Stimulated activated CD4-positive, alpha-beta T cell treated with anti-CD3 and anti-CD28 coated beads, Interleukin-12 subunit alpha, Interleukin-12 subunit beta, amount 100 ng/mL, for 24 hours (primary cell): ENCODE data around the gene SMC4.
"Not testable (repeated sequence)": the region's sequence is repeated elsewhere in the genome, so short reads cannot be mapped to it uniquely, and the experiment has no call there.

Source experiments
- DNase-seq, 2 experiments: peaks; one replicate each; pipeline ENCODE4 v3.0.0-alpha.2; 2020; ENCODE audit warnings: low read depth in 2 of 2

Gene SMC4

DNA sequence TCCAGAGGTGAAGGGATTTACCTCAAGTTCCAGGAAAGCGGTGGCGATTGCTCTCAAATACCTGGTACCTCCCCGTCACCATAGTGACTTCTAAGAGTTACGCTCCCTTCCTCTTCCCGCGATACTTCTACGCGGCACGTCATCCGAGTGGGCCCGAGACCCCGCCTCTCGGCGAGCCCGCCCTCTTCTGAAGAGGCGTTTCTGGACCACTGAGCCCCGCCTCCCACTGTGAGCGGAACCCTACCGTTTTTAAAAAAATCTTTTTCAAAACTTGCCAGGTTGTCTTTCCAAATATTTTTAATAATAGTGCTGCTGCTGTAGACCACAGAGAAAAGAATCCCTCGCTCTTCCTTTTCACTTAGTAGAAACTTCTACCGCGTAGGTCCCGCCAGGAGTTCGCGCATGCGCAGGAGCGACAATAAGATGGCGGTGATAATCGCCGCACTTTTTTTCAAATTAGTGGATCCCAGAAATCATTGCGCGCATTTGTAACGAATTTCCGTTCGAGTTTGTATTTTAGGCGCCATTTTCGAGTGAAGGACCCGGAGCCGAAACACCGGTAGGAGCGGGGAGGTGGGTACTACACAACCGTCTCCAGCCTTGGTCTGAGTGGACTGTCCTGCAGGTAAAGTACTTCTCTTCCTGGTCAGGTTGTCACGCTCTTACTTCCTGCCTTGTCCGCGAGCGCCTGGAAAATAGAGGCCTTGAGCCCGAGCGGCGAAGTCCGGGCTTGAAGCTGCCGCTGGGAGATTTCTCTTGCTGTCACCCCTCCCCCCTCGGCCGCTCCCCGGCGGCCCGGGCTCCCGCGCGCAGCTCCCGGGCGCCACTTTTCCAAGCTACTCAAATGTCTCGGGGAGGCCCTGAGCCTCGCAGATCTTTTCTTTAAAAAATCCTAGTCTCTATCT is at the start of gene SMC4, which contains the start of gene IFT80:
TSS of gene SMC4 (plus strand) at position 526 of the 905 bp plus-strand sequence. CDS start 1,177 bp downstream, outside the sequence.
TSS of gene IFT80 (minus strand) at position 101 of the 905 bp plus-strand sequence. CDS start 14,625 bp downstream, outside the sequence.
- peak; percentile 91 to 93 for DNase-seq

- no peak for DNase-seq
These were observed 43.6 kb upstream of the SMC4 start for GRCh38 chr3:160355826-160356225.

DNA sequence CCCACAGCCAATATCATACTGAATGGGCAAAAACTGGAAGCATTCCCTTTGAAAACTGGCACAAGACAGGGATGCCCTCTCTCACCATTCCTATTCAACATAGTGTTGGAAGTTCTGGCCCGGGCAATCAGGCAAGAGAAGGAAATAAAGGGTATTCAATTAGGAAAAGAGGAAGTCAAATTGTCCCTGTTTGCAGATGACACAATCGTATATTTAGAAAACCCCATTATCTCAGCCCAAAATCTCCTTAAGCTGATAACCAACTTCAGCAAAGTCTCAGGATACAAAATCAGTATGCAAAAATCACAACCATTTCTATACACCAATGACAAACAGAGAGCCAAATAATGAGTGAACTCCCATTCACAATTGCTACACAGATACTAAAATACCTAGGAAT is 36.6 kb upstream of the SMC4 start:
- not testable (repeated sequence) for DNase-seq

DNA sequence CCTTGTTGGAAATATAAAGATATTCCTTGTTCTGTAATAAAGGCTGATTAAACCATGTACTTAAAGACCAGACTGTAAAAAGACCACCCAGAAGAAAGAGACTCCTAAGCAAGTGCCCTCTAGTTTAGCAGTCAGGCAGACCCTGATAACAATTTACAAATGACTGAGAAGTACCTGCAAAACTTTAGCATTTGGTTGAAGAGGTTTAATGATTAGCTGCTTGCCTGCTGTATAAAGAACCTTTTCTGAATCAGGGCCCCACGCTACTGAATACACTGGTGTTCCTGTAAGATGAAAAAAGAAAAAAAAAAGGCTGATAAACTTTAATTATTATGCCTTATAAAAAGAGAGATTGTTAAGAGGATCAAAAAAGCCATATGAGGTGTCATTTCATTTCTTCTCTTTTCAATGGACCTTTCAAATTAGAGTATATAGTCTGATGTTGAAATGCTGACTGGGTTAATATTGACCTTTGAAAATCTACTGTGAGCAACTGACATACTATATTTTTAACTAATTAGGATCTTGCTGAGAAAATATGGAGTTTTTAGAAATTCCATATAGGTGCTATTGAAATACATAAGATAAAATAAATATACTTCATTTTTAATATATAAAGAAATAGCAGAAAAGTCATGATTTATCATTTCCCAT is 33.5 kb upstream of the SMC4 start:
- DNase-seq, result no peak

GRCh38 chr3:160368804-160369203 is 30.6 kb upstream of the SMC4 start:
- no peak for DNase-seq

- no peak for DNase-seq
These were observed 29.7 kb upstream of the SMC4 start for GRCh38 chr3:160369784-160370183.

DNA sequence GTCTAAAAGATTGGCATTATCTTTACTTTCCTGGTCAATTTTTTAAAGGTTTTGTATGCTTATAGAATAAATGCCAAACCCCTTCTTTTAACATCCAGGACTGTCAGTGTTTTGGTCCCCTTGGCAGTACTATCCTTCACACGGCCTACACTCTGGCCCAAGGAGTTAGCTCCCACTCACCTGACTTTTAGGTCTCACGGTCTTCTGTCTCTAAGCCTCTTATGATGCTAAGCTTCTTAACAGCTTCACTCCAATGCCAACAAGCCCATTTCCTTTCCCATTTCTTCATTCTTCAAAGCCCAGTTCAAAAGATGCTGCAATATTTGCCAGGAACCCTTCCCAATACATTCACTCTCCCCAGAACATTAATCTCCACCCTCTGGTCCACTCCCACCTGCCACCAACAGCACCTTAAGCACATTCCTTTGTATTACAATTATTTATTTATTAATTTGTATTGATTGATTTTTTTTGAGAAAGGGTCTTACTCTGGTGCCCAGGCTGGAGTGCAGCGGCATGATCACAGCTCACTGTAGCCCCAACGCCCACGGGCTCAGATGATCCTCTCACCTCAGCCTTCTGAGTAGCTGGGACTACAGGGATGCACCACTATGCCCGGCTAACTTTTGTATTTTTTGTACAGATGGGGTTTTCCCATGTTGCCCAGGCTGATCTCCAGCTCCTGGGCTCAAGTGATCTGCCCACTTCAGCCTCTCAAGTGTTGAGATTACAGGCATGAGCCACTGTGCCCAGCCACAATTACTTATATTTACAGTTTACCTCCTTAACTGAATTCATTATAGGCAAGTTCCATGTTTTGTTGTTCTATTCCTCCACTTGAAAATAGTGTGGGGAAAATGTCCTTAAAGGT is 28.2 kb upstream of the SMC4 start:
- DNase-seq, result no peak

- DNase-seq, result no peak
These were observed 26.7 kb upstream of the SMC4 start for GRCh38 chr3:160372780-160373179.

DNA sequence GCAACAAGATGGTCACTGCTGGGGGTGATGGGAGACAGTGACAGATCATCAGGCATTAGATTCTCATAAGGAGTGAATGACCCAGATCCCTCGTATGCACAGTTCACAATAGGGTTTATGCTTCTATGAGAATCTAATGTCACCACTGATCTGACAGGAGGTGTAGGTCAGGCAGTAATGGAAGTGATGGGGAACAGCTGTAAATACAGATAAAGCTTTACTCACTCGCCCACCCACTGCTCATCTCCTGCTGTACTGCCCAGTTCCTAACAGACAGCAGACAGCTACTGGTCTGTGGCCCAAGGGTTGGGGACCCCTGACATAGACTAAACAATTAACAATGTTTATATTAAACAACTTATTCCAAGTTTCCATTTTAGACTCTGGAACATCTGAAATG is 25.8 kb upstream of the SMC4 start:
- no peak for DNase-seq

- DNase-seq, result no peak
These were observed 25.0 kb upstream of the SMC4 start for GRCh38 chr3:160374472-160374871.

DNA sequence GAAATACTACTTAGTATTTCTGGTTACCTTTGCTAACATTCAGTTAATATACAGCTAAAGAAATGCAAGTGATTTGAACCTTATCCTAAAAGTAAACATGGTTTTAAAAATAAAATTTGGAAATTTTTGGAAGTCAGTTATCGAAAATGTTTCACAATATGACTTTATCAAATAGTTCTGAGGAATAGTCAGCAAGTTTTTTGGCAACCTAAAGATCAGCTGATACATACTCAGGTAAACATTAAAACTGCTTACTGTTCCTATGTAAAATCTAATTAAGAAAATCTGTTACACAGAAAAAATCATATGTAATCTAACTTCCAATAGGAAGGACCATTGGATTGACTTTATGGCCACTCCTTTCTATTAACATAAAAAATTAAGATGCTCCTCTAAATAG is 24.5 kb upstream of the SMC4 start:
- DNase-seq, result no peak

DNA sequence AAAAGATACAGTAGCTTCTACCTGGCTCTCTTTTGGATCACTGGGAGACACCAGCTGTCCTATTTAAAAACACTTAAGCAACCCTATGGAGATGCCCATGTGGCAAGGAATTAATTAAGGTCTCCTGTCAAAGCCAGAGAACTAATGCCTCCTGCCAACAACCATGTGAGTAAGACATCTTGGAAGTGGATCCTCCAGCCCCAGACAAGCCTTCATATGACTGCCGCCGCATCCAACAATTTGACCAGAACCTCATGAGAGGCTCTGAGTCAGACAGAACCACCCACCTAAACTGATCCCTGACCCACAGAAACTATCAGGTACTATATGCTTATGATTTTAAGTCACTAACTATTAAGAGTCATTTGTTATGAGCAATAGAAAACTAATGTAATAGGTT is 22.8 kb upstream of the SMC4 start:
- DNase-seq, result no peak

DNA sequence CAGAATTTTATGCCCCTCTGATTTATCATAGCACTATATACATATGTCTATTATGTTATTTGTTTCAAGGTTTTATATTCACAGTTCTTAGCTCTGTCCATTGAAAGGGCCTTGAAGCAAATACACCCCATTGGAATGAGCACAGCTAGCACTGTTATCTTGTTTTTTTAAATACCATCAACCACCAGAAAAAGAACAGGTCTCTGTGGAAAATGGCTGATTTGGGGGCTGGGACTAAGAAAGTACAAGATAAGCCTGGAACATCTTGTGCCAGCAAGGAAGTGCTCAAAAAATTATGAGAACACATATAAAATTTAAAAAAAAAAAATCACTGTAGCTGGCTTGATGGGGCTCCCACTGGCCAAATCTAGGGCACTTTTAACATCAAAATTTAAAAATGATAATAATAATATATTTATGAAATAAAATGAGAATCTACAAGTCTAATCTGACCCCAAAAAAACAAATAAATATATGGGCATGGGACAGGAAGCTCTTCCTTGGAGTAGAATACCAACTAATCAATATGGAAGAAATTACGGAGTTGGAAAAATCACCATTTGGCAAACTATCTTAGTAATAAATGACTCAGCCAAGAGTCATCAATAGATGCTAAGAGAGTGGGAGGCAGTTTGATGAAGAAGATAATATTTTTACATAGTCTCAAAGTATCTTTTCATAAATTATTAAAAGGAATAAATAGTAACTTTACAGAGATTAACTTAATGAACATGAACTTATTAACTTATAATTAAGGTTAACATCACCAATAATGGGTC is 20.9 kb upstream of the SMC4 start:
- no peak for DNase-seq

DNA sequence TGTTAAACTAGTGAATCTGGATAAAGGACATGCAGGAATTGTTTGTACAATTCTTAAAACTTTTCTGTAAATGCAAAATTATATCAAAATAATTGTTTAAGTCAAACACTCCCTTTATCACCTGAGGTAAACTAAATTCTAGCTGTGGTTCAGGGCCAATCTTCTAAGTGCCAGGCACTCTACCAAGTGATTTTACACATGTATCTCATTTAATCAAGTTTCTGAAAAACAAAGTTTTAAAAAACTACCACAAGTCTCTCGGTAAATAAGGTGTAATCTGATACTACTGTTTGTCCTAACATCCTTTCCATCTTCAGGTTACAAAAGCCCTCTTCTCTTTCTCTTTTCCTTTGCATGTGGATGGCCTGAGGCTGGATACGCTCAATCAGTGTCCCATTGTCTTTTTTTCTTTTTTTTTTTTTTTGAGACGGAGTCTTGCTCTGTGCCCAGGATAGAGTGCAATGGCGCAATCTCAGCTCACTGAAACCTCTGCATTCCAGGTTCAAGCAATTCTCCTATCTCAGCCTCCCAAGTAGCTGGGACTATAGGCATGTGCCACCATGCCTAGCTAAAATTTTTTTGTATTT is 19.7 kb upstream of the SMC4 start:
- DNase-seq, result no peak

- no peak for DNase-seq
These were observed 18.0 kb upstream of the SMC4 start for GRCh38 chr3:160381470-160381869.

GRCh38 chr3:160384639-160385318 is 14.7 kb upstream of the SMC4 start:
- DNase-seq, result no peak

- no peak for DNase-seq
These were observed 8.8 kb upstream of the SMC4 start for GRCh38 chr3:160390565-160391138.

DNA sequence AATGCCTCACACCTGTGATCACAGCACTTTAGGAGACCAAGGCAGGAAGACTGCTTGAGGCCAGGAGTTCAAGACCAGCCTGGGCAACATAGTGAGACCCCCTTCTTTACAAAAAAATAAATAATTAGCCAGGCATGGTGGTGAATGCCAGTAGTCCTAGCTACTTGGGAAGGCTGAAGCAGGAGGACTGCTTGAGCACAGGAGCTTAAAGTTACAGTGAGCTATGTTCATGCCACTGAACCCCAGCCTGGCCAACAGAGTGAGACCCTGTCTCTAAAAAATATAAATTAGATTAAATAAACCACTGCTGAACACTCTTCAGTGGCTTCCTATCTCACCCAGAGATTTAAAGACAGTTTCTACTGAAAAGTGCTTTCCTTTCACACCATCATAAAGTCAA is 6.7 kb upstream of the SMC4 start:
- DNase-seq, result no peak

DNA sequence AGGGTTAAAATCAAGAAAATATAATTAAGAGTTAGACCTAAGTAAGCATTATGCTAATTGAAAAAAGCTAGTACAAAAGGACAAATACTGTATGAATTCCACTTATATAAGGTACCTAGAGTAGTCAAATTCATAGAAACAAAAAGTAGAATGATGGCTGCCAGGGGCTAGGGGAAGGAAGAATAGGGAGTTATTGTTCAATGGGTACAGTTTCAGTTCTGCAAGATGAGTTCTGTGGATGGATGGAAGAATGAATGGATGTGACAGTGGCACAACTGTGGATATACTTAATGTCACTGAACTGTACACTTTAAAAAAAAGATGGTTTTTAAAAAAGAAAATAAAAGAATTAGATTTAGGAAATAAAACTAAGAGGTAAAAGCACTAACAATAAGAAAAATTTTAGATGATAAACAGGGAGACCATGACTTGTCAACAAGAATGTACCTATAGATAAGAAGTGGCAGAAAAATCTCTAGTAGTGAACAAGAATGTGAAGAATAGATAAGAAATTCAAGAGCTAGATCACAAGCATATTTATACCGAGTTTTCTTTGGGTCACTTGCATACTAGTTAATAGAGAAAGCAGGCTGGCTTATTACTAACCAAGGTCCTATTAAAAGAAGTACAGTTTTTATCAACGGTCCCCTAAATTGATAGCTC is 6.0 kb upstream of the SMC4 start:
- DNase-seq, result no peak
